ENCODE results near the gene FIGNL2. TPM values are rescaled to one million over a fixed set of nuclear protein-coding genes. Genes with fewer than 3 reads are reported as not detected.

Gene FIGNL2
- total and polyA plus RNA-seq, 2 of the 13 experiments (the other 11 are each of a cell fraction or from before 2014, with no cell fraction given), result 0.82 to 1.00 TPM

DNA sequence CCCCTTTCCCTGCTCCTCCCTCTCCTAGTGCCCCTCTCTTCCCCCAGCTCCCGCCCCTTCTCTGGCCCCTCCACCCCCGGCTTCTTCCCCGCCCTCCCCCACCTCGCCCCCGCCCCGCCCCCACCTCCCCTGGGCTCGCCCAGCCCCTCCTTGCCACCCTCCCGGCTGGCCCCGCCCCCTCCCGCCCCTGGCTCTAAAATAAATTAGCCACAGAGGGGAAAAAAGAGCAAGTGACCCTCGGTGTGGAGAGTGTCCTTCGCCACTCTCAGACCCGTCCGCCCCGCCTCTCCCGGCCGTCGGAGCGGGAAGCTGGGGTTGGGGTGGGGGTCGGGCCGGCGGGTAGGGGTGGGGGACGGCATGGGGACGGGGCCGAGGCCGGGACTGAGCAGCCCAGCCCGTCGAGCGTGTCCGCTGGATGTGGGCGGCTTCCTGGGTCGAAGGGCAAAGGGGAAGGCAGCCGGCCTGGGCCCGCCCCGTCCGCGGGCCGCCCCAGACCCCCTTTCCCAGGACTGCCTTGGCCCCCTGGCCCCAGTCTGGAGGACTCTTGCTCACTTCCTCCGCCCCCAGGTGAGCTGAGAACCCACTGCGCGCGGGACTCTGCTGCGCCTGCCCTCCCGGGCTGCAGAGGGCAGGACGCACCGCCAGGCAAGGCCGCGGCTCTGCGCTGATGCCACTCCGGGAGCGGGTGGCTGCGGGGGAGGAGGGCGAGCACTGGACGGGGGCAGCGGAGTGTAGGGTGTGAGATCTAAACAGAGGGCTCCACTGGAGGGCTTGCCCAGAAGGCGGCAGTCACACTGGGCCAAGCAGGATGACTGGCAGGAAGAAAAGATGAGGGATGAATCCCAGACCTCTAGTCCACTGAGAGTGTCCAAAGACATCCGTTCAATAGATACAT lies 570 bp upstream of the FIGNL2 start (continued):
- TF ChIP-seq, protein P1, sequence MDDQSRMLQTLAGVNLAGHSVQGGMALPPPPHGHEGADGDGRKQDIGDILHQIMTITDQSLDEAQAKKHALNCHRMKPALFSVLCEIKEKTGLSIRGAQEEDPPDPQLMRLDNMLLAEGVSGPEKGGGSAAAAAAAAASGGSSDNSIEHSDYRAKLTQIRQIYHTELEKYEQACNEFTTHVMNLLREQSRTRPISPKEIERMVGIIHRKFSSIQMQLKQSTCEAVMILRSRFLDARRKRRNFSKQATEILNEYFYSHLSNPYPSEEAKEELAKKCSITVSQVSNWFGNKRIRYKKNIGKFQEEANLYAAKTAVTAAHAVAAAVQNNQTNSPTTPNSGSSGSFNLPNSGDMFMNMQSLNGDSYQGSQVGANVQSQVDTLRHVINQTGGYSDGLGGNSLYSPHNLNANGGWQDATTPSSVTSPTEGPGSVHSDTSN (CRISPR knock-in tag; IDR thresholded peaks at IDR 0.05; ENCODE audit: borderline replicate concordance), result no peak
- no peak for TF ChIP-seq RXRA (CRISPR knock-in tag; IDR thresholded peaks at IDR 0.05)
- no peak for TF ChIP-seq MEIS1 (CRISPR knock-in tag; IDR thresholded peaks at IDR 0.05; ENCODE audit: borderline replicate concordance)
- TF ChIP-seq RBFOX2 (IDR thresholded peaks at IDR 0.05; ENCODE audit: low read depth, low read length), result 0 out of 2 replicates have a peak, but pooled peaks have one; percentile 29
- TF ChIP-seq, protein P2, sequence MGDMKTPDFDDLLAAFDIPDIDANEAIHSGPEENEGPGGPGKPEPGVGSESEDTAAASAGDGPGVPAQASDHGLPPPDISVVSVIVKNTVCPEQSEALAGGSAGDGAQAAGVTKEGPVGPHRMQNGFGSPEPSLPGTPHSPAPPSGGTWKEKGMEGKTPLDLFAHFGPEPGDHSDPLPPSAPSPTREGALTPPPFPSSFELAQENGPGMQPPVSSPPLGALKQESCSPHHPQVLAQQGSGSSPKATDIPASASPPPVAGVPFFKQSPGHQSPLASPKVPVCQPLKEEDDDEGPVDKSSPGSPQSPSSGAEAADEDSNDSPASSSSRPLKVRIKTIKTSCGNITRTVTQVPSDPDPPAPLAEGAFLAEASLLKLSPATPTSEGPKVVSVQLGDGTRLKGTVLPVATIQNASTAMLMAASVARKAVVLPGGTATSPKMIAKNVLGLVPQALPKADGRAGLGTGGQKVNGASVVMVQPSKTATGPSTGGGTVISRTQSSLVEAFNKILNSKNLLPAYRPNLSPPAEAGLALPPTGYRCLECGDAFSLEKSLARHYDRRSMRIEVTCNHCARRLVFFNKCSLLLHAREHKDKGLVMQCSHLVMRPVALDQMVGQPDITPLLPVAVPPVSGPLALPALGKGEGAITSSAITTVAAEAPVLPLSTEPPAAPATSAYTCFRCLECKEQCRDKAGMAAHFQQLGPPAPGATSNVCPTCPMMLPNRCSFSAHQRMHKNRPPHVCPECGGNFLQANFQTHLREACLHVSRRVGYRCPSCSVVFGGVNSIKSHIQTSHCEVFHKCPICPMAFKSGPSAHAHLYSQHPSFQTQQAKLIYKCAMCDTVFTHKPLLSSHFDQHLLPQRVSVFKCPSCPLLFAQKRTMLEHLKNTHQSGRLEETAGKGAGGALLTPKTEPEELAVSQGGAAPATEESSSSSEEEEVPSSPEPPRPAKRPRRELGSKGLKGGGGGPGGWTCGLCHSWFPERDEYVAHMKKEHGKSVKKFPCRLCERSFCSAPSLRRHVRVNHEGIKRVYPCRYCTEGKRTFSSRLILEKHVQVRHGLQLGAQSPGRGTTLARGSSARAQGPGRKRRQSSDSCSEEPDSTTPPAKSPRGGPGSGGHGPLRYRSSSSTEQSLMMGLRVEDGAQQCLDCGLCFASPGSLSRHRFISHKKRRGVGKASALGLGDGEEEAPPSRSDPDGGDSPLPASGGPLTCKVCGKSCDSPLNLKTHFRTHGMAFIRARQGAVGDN (CRISPR knock-in tag; IDR thresholded peaks at IDR 0.05), result peak; percentile 42; the same call in 1 of the 2 replicates
- TF ChIP-seq, protein P3, sequence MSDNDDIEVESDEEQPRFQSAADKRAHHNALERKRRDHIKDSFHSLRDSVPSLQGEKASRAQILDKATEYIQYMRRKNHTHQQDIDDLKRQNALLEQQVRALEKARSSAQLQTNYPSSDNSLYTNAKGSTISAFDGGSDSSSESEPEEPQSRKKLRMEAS (IDR thresholded peaks at IDR 0.05), result peak; percentile 20; the same call in 1 of the 2 replicates
- 0 out of 2 replicates have a peak, but pooled peaks have one; percentile 18 for TF ChIP-seq GABPA (IDR thresholded peaks at IDR 0.05; ENCODE audit: low read depth, low read length)
- no peak for TF ChIP-seq GABPA (CRISPR knock-in tag; IDR thresholded peaks at IDR 0.05; ENCODE audit: low read depth)
- peak; percentile 42 for TF ChIP-seq CTCF (CRISPR knock-in tag; IDR thresholded peaks at IDR 0.05)
- TF ChIP-seq, protein P4, sequence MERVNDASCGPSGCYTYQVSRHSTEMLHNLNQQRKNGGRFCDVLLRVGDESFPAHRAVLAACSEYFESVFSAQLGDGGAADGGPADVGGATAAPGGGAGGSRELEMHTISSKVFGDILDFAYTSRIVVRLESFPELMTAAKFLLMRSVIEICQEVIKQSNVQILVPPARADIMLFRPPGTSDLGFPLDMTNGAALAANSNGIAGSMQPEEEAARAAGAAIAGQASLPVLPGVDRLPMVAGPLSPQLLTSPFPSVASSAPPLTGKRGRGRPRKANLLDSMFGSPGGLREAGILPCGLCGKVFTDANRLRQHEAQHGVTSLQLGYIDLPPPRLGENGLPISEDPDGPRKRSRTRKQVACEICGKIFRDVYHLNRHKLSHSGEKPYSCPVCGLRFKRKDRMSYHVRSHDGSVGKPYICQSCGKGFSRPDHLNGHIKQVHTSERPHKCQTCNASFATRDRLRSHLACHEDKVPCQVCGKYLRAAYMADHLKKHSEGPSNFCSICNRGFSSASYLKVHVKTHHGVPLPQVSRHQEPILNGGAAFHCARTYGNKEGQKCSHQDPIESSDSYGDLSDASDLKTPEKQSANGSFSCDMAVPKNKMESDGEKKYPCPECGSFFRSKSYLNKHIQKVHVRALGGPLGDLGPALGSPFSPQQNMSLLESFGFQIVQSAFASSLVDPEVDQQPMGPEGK (CRISPR knock-in tag; IDR thresholded peaks at IDR 0.05), result peak; percentile 39; the same call in 1 of the 2 replicates
- TF ChIP-seq RFX1 (IDR thresholded peaks at IDR 0.05), result no peak
- no peak for TF ChIP-seq LCORL (IDR thresholded peaks at IDR 0.05)
- TF ChIP-seq LCORL (CRISPR knock-in tag; IDR thresholded peaks at IDR 0.05), result 0 out of 2 replicates have a peak, but pooled peaks have one; percentile 21
- TF ChIP-seq, protein P5, sequence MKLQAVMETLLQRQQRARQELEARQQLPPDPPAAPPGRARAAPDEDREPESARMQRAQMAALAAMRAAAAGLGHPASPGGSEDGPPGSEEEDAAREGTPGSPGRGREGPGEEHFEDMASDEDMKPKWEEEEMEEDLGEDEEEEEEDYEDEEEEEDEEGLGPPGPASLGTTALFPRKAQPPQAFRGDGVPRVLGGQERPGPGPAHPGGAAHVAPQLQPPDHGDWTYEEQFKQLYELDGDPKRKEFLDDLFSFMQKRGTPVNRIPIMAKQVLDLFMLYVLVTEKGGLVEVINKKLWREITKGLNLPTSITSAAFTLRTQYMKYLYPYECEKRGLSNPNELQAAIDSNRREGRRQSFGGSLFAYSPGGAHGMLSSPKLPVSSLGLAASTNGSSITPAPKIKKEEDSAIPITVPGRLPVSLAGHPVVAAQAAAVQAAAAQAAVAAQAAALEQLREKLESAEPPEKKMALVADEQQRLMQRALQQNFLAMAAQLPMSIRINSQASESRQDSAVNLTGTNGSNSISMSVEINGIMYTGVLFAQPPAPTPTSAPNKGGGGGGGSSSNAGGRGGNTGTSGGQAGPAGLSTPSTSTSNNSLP (IDR thresholded peaks at IDR 0.05; ENCODE audit: low read depth, low read length), result no peak

All from HepG2 (cell line).